ENCODE results near the gene AFAP1L1. TPM values are rescaled to one million over a fixed set of nuclear protein-coding genes. Genes with fewer than 3 reads are reported as not detected.
"Not testable (repeated sequence)": the region's sequence is repeated elsewhere in the genome, so short reads cannot be mapped to it uniquely, and the experiment has no call there.

AFAP1L1 gene
- total RNA-seq, 1 experiment from 2014 or later, result 2.2 TPM

DNA sequence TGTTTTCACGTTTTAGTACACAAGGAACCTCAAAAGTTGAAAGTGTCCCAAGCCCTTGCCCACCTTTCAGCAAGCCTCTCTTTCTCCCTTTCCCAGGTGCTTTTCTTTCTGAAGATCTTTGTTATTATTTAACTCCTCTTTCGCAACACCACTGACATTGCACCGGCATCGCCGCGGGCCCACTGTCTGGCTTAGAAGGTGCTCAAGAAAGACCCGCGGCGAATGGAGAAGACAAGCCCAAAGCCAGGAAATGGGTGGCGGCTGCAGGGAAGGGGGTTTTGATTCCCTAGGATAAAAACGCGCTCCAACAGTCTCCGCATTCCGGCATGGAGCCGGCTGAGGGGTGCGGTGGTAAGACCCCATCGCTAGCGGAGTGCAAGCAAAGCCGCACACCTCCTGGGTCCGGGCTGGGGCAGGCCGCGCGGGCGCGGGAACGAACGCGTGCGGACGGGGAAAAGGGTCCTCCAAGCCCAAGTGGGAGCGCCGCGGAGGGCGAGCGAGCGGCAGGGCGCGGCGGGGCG, 404 bp upstream of the AFAP1L1 start:
- Histone ChIP-seq H3K27me3 (ENCODE audit: control insufficient read depth, insufficient read depth, low read length) (peaks cover 27% of the 10 kb centered on the region), H3K36me3 (replicated peaks; ENCODE audit: control insufficient read depth, insufficient read depth, low read length) (no peaks in the 10 kb centered on the region), H3K4me3 (ENCODE audit: insufficient read depth, low read depth, low read length) (peak overlapping the region; percentile 52)
- no peak for DNase-seq

DNA sequence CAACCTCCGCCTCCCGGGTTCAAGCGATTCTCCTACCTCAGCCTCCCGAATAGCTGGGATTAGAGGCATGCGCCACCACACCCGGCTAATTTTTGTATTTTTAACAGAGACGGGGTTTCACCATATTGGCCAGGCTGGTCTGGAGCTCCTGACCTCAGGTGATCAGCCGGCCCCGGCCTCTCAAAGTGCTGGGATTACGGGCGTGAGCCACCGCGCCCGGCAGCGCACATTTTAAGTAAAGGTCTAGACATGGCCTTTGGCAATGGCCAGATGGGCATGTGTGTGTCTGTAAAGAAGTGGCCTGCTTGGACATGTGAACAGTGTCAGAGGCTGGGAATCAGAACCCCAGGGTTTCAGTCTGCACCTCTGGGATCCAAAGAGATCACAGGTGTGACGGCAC, 1.1 kb downstream of the AFAP1L1 start:
- Histone ChIP-seq H3K27me3 (ENCODE audit: control insufficient read depth, insufficient read depth, low read length) (peaks cover 27% of the 10 kb centered on the region), H3K4me3 (ENCODE audit: insufficient read depth, low read depth, low read length) (peak overlapping the region; percentile 52; the same call in 1 of the 2 replicates)
- H3K36me3 ChIP-seq (replicated peaks; ENCODE audit: control insufficient read depth, insufficient read depth, low read length); DNase-seq: not testable (repeated sequence)

DNA sequence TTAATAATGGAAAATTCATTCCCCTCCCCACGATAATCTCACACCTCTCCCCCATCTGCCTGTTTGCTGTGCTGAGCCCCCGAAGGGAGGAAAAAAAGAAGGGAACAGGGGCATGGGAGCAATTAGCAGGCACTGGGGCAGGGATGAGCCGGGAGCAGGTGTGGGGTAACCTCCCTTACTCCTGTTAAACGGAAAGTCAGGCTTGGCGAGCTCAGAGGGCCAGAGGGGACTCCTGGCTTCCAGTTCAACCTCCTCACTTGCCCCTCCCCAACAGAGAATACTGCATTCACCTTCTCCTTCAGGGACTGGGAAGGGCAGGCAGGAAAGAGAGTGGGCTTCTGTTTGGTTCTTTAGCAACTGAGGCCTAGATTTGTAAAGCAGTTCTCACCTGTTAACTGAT, 1.6 kb downstream of the AFAP1L1 start:
- Histone ChIP-seq H3K4me3 (ENCODE audit: insufficient read depth, low read depth, low read length) (no peak overlapping the region), H3K36me3 (replicated peaks; ENCODE audit: control insufficient read depth, insufficient read depth, low read length) (no peaks in the 10 kb centered on the region), H3K27me3 (ENCODE audit: control insufficient read depth, insufficient read depth, low read length) (peaks cover 27% of the 10 kb centered on the region)
- DNase-seq, result peak; percentile 53

DNA sequence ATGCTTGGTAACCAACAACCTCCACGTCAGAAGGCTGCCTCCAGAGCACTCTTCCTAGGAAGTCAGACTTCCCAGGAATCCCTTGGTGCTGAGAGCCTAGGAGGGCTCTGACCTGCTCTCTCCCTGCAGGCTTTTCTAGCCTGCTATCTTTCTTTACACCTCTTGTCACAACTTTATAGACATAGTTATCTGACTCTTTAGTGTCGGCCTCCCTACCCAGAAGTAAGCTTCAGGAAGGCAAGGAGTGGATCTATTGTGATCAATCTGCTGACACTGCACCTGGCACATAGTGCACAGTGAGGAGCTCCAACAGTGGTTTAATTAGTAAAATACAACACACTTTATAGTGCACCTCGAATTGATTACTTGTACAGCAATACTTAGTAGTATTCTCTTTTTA, 2.3 kb downstream of the AFAP1L1 start:
- Histone ChIP-seq H3K27me3 (ENCODE audit: control insufficient read depth, insufficient read depth, low read length) (peaks cover 27% of the 10 kb centered on the region), H3K4me3 (ENCODE audit: insufficient read depth, low read depth, low read length) (no peak overlapping the region), H3K36me3 (replicated peaks; ENCODE audit: control insufficient read depth, insufficient read depth, low read length) (no peaks in the 10 kb centered on the region)
- DNase-seq, result no peak

DNA sequence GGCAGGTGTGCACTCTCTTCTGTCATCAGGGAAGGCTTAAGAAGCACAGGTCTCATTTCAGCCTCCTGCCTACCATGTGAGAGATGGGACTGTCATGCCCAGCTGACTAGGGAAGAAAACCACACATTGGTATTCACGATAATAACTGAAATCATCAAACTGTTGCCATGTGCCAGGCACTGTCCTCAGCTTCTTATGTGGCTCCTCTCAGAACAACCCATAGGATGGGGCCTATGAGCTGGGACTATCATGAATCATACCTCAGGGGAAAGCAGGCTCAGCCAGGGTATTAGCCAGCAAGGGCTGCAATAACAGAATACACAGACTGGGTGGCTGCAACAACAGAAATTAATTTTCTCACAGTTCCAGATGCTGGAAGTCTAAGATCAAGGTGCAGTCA, 3.3 kb downstream of the AFAP1L1 start:
- Histone ChIP-seq H3K4me3 (ENCODE audit: insufficient read depth, low read depth, low read length) (no peak overlapping the region), H3K36me3 (replicated peaks; ENCODE audit: control insufficient read depth, insufficient read depth, low read length) (no peaks in the 10 kb centered on the region), H3K27me3 (ENCODE audit: control insufficient read depth, insufficient read depth, low read length) (peaks cover 27% of the 10 kb centered on the region)
- DNase-seq, result no peak

DNA sequence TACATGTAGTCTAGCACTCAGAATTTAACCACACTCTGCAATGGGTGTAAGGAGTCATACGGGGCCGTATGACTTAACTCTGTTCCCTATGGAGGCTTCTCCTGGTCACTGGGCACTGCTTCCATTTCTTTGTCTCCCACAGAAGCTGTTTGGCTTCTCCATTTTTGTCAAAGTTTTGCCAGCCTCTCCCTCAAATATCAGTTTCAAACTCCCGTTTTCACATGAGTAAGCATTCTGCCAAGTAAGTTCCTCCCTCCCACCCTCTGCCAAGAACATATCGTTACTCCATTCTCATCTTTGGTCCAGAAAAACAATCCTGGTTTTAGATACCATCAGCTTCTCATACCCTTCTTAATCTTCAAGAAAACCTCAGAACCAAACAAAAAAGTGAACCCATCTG, 6.1 kb downstream of the AFAP1L1 start:
- no peak for DNase-seq
- H3K4me3 ChIP-seq (ENCODE audit: insufficient read depth, low read depth, low read length), result no peak overlapping the region
- peaks cover 7% of the 10 kb centered on the region for H3K27me3 ChIP-seq (ENCODE audit: control insufficient read depth, insufficient read depth, low read length)
- no peaks in the 10 kb centered on the region for H3K36me3 ChIP-seq (replicated peaks; ENCODE audit: control insufficient read depth, insufficient read depth, low read length)

DNA sequence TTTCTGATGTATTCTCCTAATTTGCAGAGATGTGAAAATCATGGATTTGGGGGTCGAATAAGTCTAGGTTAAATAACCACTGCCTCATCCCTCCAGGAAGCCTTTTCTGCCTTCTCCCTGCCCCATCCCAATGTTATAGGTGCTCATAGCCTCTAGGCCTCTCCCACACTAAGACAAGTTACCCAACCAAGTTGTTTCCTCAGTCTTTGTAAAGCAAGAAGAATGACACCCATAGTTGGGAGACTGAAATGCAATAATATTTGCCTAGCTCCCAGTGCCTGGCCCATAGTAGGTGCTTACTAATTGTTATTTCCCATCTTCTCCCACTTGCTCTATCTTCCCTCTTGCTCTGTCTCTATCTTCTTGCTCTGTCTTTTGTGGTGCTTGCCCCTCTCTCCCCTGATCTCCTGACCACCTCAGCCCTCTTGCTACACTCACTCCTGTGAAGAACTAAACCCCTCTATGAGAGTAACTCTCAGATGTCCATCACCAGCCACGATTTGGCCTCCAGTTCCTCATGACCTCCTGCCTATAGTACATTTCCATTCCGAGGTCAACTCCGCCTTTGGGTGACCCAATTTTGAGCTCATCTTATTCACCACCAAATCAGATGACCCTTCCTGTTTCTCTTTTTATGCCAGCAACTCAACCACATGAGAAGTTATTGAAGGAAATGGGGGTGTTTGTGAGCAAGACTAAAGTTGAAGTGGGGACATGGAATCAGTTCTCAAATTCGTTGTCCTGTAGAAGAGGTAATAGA, 7.0 kb downstream of the AFAP1L1 start:
- Histone ChIP-seq H3K36me3 (replicated peaks; ENCODE audit: control insufficient read depth, insufficient read depth, low read length) (no peaks in the 10 kb centered on the region), H3K27me3 (ENCODE audit: control insufficient read depth, insufficient read depth, low read length) (no peaks in the 10 kb centered on the region), H3K4me3 (ENCODE audit: insufficient read depth, low read depth, low read length) (no peak overlapping the region)
- DNase-seq, result no peak

DNA sequence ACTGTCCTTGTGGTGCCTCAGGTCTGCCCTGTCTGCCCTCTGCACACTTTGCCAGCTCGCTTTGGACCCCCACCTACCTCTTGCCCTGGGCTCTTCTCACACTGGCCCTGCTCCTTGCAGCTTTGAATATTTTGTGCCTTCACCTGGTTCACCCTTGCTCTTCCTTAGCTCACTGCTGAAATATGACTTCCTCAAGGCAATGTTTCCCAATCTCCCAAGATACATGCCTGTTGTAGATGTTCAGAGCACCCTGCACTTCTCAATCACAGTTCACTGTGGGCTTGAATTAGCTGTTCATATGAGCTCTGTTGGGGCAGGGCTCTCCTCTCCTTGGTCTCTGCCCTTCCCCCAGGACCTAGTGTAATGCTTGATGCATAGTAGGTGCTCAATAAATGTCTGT, 8.0 kb downstream of the AFAP1L1 start:
- Histone ChIP-seq H3K4me3 (ENCODE audit: insufficient read depth, low read depth, low read length) (no peak overlapping the region), H3K27me3 (ENCODE audit: control insufficient read depth, insufficient read depth, low read length) (no peaks in the 10 kb centered on the region), H3K36me3 (replicated peaks; ENCODE audit: control insufficient read depth, insufficient read depth, low read length) (no peaks in the 10 kb centered on the region)
- no peak for DNase-seq

DNA sequence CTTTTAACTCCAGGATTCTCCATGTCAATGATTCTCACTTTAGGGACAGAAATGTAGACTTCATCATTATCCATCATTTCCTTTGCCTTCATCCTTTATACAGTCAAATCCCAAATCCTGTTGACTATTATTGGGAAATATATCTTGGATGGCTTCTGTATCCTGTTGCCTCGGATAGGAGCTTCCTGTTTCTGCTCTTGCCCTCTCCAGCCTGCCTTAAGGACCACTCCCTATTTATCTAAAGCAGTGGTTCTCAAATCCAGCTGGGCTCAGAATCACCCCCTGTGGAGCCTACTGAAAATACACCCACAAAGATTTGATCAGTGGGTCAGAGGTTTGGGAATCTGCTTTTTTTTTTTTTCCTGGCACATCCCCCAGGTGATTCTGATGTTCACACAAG, 8.5 kb downstream of the AFAP1L1 start:
- no peaks in the 10 kb centered on the region for H3K27me3 ChIP-seq (ENCODE audit: control insufficient read depth, insufficient read depth, low read length)
- no peaks in the 10 kb centered on the region for H3K36me3 ChIP-seq (replicated peaks; ENCODE audit: control insufficient read depth, insufficient read depth, low read length)
- DNase-seq, result no peak
- H3K4me3 ChIP-seq (ENCODE audit: insufficient read depth, low read depth, low read length), result no peak overlapping the region

DNA sequence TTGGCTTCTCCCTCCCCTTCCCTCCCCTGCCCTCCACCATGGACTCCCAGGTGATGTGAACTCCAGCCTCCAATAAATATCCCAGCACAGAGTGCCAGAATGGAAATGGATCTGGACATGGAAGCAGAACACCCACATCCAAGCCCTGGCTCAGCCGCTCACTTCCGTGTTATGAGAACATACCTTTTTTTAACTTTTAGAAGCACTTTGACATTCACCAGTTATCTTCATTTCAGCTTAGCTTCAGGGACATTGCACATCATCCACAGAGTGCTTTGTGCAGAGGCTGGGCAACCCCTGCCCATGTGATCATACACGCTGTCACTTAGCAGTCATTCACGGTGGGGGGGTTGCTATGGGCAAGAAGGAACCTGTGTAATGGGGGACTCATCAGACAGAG, 9.1 kb downstream of the AFAP1L1 start:
- no peaks in the 10 kb centered on the region for H3K27me3 ChIP-seq (ENCODE audit: control insufficient read depth, insufficient read depth, low read length)
- no peaks in the 10 kb centered on the region for H3K36me3 ChIP-seq (replicated peaks; ENCODE audit: control insufficient read depth, insufficient read depth, low read length)
- H3K4me3 ChIP-seq (ENCODE audit: insufficient read depth, low read depth, low read length), result no peak overlapping the region
- DNase-seq, result no peak

DNA sequence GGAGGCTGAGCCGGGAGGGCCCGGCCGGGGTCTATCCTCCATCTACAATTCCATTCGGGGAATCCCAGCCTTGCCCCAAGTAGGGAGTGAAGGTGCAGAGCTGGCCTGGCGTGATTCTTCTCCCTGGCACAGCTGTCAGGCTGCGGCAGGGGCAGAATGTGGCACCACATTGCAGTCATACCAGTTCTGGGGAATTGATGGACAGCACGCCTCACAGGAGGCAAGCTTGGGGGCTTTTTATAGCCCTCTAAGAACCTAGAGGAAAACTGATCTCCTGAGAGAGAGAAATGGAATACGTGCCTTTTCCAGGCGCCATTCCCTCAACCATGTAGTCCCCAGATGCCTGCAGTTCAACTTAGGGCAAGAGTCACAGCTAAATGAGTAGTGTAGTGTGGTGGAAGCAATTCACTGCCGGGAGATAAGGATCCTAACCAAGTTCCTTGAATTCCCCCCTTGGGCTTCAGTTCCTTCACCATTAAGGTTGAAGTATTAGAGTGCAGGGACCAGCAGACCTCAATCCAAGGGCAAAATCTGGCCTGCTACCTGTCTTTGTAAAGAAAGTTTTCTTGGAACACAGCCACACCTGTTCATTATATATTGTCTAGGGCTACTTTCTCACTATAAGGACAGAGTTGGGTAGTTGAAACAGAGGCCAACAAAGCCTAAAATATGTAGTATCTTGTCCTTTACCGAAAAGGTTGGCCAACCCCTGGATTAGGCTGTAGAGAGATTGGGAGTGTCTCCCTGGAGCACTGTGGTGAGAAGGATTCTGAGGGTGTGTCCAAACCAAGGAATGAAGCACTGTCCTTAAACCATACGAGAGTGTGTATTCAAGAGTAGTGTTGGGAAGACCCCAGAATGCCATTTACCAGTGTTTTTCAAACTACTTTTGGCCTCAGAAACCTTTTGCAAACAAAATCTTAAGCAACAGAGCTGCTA, 10.6 kb downstream of the AFAP1L1 start:
- DNase-seq, result no peak
- Histone ChIP-seq H3K4me3 (ENCODE audit: insufficient read depth, low read depth, low read length) (no peak overlapping the region), H3K27me3 (ENCODE audit: control insufficient read depth, insufficient read depth, low read length) (no peaks in the 10 kb centered on the region), H3K36me3 (replicated peaks; ENCODE audit: control insufficient read depth, insufficient read depth, low read length) (no peaks in the 10 kb centered on the region)

DNA sequence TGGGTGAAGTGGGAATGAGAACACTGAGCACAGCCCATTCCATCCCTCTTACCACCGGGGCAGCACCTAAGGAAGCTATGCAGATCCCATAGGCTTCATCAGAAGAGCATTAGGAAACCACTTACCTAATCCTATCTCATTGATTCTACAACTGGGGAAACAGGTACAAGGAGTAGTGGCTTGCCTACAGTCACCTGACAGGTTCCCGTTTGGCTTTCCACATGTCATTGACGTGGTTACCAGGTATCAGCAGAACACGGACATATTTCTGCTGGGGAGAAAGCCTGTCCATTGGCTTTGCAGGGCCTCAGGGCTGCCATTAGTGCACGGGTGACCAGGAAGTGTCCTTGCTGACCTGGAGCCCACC, 11.3 kb downstream of the AFAP1L1 start:
- no peaks in the 10 kb centered on the region for H3K36me3 ChIP-seq (replicated peaks; ENCODE audit: control insufficient read depth, insufficient read depth, low read length)
- no peak for DNase-seq
- H3K4me3 ChIP-seq (ENCODE audit: insufficient read depth, low read depth, low read length), result no peak overlapping the region
- H3K27me3 ChIP-seq (ENCODE audit: control insufficient read depth, insufficient read depth, low read length), result no peaks in the 10 kb centered on the region

DNA sequence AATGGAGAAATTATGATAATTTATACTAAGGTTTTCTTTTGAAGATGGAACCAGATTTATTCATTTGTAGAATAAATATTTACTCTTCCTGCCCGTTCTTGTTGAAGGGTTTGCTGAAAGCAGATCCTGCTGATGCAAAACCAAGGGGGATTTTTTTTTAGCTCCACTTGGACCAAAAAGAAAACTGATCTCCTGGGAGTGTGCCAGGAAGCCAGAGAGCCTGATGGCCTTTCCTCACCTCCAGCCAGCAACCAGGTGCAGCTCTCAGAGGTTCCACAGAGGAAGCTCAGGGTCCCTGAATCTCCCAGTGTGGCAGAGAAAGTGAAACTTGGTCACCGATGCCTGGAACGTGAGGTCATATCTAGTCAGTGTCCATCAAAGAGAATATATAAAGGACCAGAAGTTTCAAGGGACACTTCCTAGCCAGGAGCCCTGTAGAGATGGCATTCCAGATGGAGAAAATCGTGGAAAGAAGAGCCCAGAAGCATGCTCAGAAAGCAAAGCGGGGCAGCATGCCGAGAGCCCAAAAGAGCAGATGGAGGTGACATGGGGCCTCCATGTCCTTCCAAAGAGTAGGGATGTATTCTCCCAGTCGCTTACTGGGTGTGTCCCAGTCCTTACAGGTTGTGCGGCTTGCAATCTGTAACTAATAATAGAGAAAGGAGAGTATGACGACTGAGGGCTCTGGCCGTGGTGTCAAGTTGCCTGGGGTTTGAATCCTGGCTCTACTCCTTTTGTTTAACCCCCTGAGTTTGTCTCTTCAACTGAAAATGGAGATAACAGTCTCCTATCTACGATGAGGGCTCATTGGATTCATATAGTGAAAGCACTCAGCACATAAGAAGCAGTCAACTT, 12.2 kb downstream of the AFAP1L1 start:
- DNase-seq, result no peak
- no peaks in the 10 kb centered on the region for H3K36me3 ChIP-seq (replicated peaks; ENCODE audit: control insufficient read depth, insufficient read depth, low read length)
- H3K27me3 ChIP-seq (ENCODE audit: control insufficient read depth, insufficient read depth, low read length), result no peaks in the 10 kb centered on the region
- H3K4me3 ChIP-seq (ENCODE audit: insufficient read depth, low read depth, low read length), result no peak overlapping the region

DNA sequence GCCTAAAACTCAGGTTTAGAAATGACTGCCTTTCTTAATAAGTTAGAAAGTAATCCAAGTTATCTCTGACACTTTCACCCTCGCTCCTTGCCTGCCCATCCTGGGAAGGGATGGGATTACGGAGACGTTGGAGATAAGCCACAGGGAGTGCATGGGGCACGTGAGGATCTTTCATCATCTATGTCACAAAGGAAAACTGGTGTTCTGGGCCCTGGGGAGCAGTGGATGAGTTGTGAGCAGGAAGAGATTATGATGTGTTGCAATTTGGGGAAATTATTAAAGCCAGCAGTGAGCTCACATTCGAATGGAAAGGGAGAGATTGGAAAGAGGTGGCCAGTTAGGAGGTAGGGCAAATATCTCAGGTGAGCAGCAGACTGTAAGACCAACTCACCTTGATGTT, 12.8 kb downstream of the AFAP1L1 start:
- no peak overlapping the region for H3K4me3 ChIP-seq (ENCODE audit: insufficient read depth, low read depth, low read length)
- no peak for DNase-seq
- no peaks in the 10 kb centered on the region for H3K27me3 ChIP-seq (ENCODE audit: control insufficient read depth, insufficient read depth, low read length)

More for the DNA sequence above, 12.8 kb downstream of the AFAP1L1 start:
- no peaks in the 10 kb centered on the region for H3K36me3 ChIP-seq (replicated peaks; ENCODE audit: control insufficient read depth, insufficient read depth, low read length)

All from H7 (cell line).